ENCODE results near the gene BRD1. TPM values are rescaled to one million over a fixed set of nuclear protein-coding genes. Genes with fewer than 3 reads are reported as not detected.

BRD1 gene
- polyA plus RNA-seq, 1 experiment = 4.6 TPM

GRCh38 chr22:49845666-49846459 lies 18.2 kb upstream of the BRD1 start:
- Histone ChIP-seq H3K27me3 (ENCODE audit: control insufficient read depth, insufficient read depth, low read length) (peaks cover 31% of the 10 kb centered on the region), H3K4me3 (ENCODE audit: low read depth, low read length) (no peak overlapping the region), H3K36me3 (ENCODE audit: control insufficient read depth, insufficient read depth, low read length) (no peaks in the 10 kb centered on the region)
- CTCF ChIA-PET = interaction anchor here (0.9 to 1.0 kb wide), 2 partner anchors 8 to 17 kb away, joined by 3 to 4 read pairs; no protein-coding TSS in a partner anchor
- no peak for TF ChIP-seq CTCF (IDR thresholded peaks at IDR 0.05; ENCODE audit: insufficient read depth, low read depth, low read length)
- no peak for DNase-seq (ENCODE audit: low read depth)
- POLR2A ChIA-PET = no interaction called here

- H3K4me3 ChIP-seq (ENCODE audit: low read depth, low read length) = no peak overlapping the region
- no peak for DNase-seq (ENCODE audit: low read depth)
- no peak for TF ChIP-seq CTCF (IDR thresholded peaks at IDR 0.05; ENCODE audit: insufficient read depth, low read depth, low read length)
- CTCF ChIA-PET = interaction anchor here (0.9 to 1.0 kb wide), 2 partner anchors 8 to 16 kb away, joined by 3 to 4 read pairs; no protein-coding TSS in a partner anchor
- POLR2A ChIA-PET = no interaction called here
- H3K36me3 ChIP-seq (ENCODE audit: control insufficient read depth, insufficient read depth, low read length) = no peaks in the 10 kb centered on the region
- H3K27me3 ChIP-seq (ENCODE audit: control insufficient read depth, insufficient read depth, low read length) = peaks cover 26% of the 10 kb centered on the region
These were observed 17.6 kb upstream of the BRD1 start for GRCh38 chr22:49845241-49845640.

GRCh38 chr22:49838771-49839717 lies 11.4 kb upstream of the BRD1 start:
- no peak for TF ChIP-seq CTCF (IDR thresholded peaks at IDR 0.05; ENCODE audit: insufficient read depth, low read depth, low read length)
- Histone ChIP-seq H3K27me3 (ENCODE audit: control insufficient read depth, insufficient read depth, low read length) (peaks cover 2% of the 10 kb centered on the region), H3K36me3 (ENCODE audit: control insufficient read depth, insufficient read depth, low read length) (no peaks in the 10 kb centered on the region), H3K4me3 (ENCODE audit: low read depth, low read length) (no peak overlapping the region)
- POLR2A ChIA-PET = no interaction called here
- DNase-seq (ENCODE audit: low read depth) = no peak
- CTCF ChIA-PET = no interaction called here

GRCh38 chr22:49833340-49834007 lies 5.8 kb upstream of the BRD1 start:
- H3K36me3 ChIP-seq (ENCODE audit: control insufficient read depth, insufficient read depth, low read length) = no peaks in the 10 kb centered on the region
- CTCF ChIA-PET = no interaction called here
- no peak overlapping the region for H3K4me3 ChIP-seq (ENCODE audit: low read depth, low read length)
- no peak for DNase-seq (ENCODE audit: low read depth)
- no peak for TF ChIP-seq CTCF (IDR thresholded peaks at IDR 0.05; ENCODE audit: insufficient read depth, low read depth, low read length)
- peaks cover 2% of the 10 kb centered on the region for H3K27me3 ChIP-seq (ENCODE audit: control insufficient read depth, insufficient read depth, low read length)
- POLR2A ChIA-PET = no interaction called here

Measured in BJ (cell line).